ENCODE results near the gene STK11IP.

Gene STK11IP

GRCh38 chr2:219593154-219593553, 4.5 kb upstream of the STK11IP start:
- TF ChIP-seq CTCF (conservative IDR thresholded peaks at IDR 0.05; ENCODE audit: low read length): no peak
- H3K4me3 ChIP-seq (ENCODE audit: low read length): no peak overlapping the region
- DNase-seq (ENCODE audit: low read depth): no peak

DNA sequence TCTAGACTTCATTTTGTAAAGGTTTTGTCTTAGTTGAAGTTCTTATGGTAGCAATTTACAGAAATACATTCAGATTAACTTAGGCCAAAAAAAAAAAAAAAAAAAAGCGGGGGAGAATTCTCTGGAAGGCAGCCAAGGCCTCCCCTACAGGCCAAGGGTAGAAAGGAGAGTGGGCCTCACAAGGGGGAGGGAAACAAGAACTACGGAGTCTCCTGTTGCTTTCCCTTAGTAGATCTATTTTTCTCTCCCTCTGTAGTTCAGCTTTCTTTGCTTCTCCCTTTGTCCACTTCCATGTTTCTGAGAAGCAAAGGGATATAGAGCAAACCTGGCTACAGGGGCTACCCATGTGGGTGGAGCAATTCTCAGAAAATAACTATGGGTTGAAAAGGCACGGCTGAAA, 2.4 kb upstream of the STK11IP start:
- no peak for TF ChIP-seq CTCF (conservative IDR thresholded peaks at IDR 0.05; ENCODE audit: low read length)
- no peak overlapping the region for H3K4me3 ChIP-seq (ENCODE audit: low read length)
- DNase-seq (ENCODE audit: low read depth): no peak

DNA sequence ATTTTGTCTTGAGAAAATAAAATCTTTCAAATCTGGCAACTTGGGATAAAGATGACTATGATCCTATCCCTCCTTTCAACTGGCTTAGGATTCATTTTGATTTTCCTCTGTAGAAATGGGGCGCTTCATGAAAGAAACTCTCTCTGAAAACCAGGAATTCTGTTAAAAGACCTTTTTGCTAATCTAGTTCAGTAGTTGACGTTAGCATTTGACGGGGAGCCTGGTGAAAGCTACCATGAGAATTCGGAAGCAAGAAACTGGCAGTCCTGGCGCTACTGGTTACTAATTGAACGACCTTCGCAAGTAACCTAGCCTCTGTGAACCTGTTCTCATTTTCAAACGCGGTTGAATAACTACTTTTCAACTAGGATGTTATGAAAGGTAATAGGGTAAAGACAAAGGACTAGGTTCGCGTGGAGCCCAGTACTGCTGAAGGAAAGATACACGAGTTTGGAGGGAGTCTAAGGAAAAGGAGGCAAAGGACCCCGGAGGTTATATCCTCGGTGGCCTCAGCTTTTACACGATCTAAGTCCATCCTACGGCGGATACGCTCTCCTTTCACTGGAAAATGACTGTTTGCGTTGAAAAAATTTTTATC, 604 bp upstream of the STK11IP start:
- peak overlapping the region; percentile 95 for H3K4me3 ChIP-seq (ENCODE audit: low read length)
- DNase-seq (ENCODE audit: low read depth): no peak
- no peak for TF ChIP-seq CTCF (conservative IDR thresholded peaks at IDR 0.05; ENCODE audit: low read length)

DNA sequence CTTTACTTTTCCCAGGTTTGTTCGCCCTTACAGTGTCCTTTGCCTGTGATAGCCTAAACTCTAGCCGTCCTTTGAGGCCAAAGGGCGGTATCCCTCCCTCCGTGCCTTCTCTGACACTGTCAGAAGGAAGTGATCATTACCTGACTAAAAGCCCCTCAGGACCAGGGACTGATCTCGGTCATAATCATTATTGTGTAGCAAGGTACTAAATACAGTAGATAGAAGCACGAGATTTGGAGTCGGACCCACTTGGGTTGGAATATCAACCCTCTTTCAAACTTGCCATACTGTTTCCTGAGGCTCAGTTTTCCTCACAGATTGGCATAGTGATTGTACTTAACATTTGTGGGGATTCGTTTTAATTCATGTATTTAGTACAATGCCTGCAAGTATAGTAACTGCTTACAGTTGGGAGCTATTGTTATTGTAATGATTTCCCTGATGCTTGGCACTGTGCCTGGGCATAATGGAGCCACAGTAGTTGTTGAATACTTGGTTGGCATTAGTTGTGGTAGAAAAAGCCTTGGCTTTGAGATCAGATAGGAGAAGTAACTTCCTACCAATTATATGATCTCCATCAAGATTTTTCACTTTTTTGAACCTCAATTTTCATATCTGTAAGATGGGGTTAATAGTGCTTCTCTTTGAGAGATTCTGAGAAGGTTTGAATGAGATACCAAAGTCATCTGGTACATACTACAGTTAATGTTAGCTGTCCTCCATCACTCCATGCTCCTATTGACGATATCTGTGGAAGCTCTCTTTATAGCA, 836 bp downstream of the STK11IP start:
- H3K4me3 ChIP-seq (ENCODE audit: low read length): peak overlapping the region; percentile 95
- no peak for DNase-seq (ENCODE audit: low read depth)
- TF ChIP-seq CTCF (conservative IDR thresholded peaks at IDR 0.05; ENCODE audit: low read length): no peak

- DNase-seq (ENCODE audit: low read depth): no peak
- no peak for TF ChIP-seq CTCF (conservative IDR thresholded peaks at IDR 0.05; ENCODE audit: low read length)
Observed at GRCh38 chr2:219603771-219604170, 6.1 kb downstream of the STK11IP start.

DNA sequence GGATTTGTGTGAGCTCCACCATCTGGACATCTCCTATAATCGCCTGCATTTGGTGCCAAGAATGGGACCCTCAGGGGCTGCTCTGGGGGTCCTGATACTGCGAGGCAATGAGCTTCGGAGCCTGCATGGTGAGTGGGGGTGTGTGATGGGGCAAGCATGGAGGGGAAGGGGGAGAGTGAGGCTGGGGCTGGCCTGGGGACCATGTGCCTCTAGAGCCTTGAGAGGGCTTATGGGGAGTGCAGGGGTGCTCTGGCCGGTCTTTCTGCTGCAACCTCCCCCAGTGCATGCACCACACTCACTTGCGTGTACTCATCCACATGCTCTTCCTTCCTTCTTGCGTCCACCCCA, 7.9 kb downstream of the STK11IP start:
- no peak for TF ChIP-seq CTCF (conservative IDR thresholded peaks at IDR 0.05; ENCODE audit: low read length)
- no peak for DNase-seq (ENCODE audit: low read depth)
- no peak overlapping the region for H3K4me3 ChIP-seq (ENCODE audit: low read length)

More at GRCh38 chr2:219603771-219604170, 6.1 kb downstream of the STK11IP start:
- no peak overlapping the region for H3K4me3 ChIP-seq (ENCODE audit: low read length)

- DNase-seq (ENCODE audit: low read depth): no peak
Observed at GRCh38 chr2:219607931-219608330, 10.3 kb downstream of the STK11IP start.

More at GRCh38 chr2:219607931-219608330, 10.3 kb downstream of the STK11IP start:
- no peak overlapping the region for H3K4me3 ChIP-seq (ENCODE audit: low read length)
- TF ChIP-seq CTCF (conservative IDR thresholded peaks at IDR 0.05; ENCODE audit: low read length): no peak
